ENCODE results near the gene HTRA3. TPM values are rescaled to one million over a fixed set of nuclear protein-coding genes. Genes with fewer than 3 reads are reported as not detected.

HTRA3 gene
- total RNA-seq, 1 donor, result 0.86 TPM

- DNase-seq (ENCODE audit: low read depth), result no peak
- TF ChIP-seq CTCF (IDR thresholded peaks at IDR 0.05; ENCODE audit: insufficient read depth, low read depth, low read length), result no peak
- no peak overlapping the region for H3K4me3 ChIP-seq (ENCODE audit: low read depth, low read length)
Measured at GRCh38 chr4:8277356-8278008, 7.9 kb downstream of the HTRA3 start.

GRCh38 chr4:8278009-8278395, 8.4 kb downstream of the HTRA3 start:
- no peak for TF ChIP-seq CTCF (IDR thresholded peaks at IDR 0.05; ENCODE audit: insufficient read depth, low read depth, low read length)
- no peak overlapping the region for H3K4me3 ChIP-seq (ENCODE audit: low read depth, low read length)
- peak; percentile 57 for DNase-seq (ENCODE audit: low read depth)

GRCh38 chr4:8278421-8279287, 9.1 kb downstream of the HTRA3 start:
- H3K4me3 ChIP-seq (ENCODE audit: low read depth, low read length), result no peak overlapping the region
- peak; percentile 87 for DNase-seq (ENCODE audit: low read depth)
- TF ChIP-seq CTCF (IDR thresholded peaks at IDR 0.05; ENCODE audit: insufficient read depth, low read depth, low read length), result no peak

GRCh38 chr4:8279321-8280157, 10.0 kb downstream of the HTRA3 start:
- H3K4me3 ChIP-seq (ENCODE audit: low read depth, low read length), result no peak overlapping the region
- no peak for DNase-seq (ENCODE audit: low read depth)
- TF ChIP-seq CTCF (IDR thresholded peaks at IDR 0.05; ENCODE audit: insufficient read depth, low read depth, low read length), result no peak

GRCh38 chr4:8280158-8280875, 10.8 kb downstream of the HTRA3 start:
- H3K4me3 ChIP-seq (ENCODE audit: low read depth, low read length), result no peak overlapping the region
- no peak for DNase-seq (ENCODE audit: low read depth)
- no peak for TF ChIP-seq CTCF (IDR thresholded peaks at IDR 0.05; ENCODE audit: insufficient read depth, low read depth, low read length)

- H3K4me3 ChIP-seq (ENCODE audit: low read depth, low read length), result no peak overlapping the region
- DNase-seq (ENCODE audit: low read depth), result no peak
- no peak for TF ChIP-seq CTCF (IDR thresholded peaks at IDR 0.05; ENCODE audit: insufficient read depth, low read depth, low read length)
Measured at GRCh38 chr4:8280876-8281440, 11.4 kb downstream of the HTRA3 start.

Data from fibroblast of villous mesenchyme (primary cell).